Right renal pelvis (tissue), 4 donors: ENCODE data around the gene PRKCB. TPM values are rescaled to one million over a fixed set of nuclear protein-coding genes. Genes with fewer than 3 reads are reported as not detected.
"Not testable (repeated sequence)": the region's sequence is repeated elsewhere in the genome, so short reads cannot be mapped to it uniquely, and the experiment has no call there.

Source experiments
- DNase-seq, 4 donors: peaks; one replicate each; pipeline ENCODE4 v3.0.0-alpha.2; 2013; ENCODE audit warnings: low read depth in 4 of 4, low spot score in 3 of 4, missing footprints in 1 of 4
- polyA plus RNA-seq, 4 donors: library from polyadenylated mRNA; unstranded; fragments of 120-200 nt; gene quantifications; one replicate each; pipeline ENCODE4 v1.2.1, GENCODE V29; 2013; ENCODE audit not compliant: insufficient read length in 4 of 4

Gene PRKCB
- polyA plus RNA-seq, 4 donors: 3.6 to 4.3 (median 4.0) TPM

- DNase-seq: no peak
Observed at GRCh38 chr16:23931199-23931598, 95.4 kb downstream of the PRKCB start.

DNA sequence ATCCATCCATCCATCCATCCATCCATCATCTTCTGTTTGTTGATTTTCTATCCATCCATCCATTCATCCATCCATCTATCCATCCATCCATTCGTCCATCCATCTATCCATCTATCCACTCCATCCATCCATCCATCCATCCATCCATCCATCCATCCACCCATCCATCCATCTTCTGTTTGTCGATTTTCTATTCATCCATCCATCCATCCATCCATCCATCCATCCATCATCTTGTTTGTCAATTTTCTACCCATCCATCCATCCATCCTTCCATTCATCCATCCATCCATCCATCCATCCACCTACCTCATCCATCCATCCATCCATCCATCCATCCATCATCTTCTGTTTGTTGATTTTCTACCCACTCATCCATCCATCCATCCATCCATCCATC lies 97.9 kb downstream of the PRKCB start:
- DNase-seq: not testable (repeated sequence)

DNA sequence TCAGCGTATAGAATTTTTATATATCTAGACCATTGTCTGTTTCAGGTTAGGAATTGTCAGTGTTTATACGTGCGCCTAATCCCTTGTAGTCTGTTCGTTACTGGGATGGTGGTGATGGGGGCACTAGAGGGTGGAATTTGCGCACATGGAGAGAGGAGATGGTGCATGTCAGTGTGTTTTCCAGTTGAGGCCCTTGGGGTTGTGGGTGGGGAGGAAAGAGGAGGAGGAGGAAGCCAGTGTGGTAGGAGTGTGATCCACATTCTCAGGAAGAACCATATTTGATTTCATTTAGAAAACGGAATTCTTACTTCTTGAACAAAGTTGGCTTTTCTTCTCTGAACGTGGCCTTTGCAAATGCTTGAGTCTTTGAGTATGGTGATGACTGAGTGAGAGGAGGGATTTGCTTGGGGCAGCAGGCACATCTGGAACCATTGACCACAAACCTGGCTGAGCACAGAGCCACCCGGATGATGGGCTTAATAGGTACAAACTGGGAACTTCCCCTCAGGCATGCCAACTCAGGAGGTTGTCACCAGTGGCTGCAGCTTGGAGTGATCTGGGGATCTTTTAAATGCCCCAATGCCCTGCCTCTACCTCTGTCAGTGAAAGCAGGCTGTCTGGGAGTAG lies 98.9 kb downstream of the PRKCB start:
- DNase-seq: no peak

DNA sequence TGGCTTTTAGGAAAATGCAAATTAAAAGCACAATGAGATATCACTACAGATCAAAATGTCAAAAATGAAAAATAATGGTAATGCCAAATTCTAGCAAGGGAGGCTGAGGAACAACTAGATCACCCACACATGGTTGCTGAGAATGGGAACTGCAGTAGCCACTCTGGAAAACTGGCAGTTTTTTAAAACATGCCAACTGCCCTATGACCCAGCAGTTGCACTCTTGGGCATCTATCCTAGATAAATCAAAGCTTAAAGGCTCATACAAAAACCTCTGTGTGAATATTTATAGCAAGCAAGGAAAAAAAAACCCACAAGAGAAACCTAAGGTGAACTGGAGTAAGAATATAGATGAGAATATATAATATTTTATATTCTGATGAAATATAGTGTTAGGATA lies 104.3 kb downstream of the PRKCB start:
- no peak for DNase-seq

DNA sequence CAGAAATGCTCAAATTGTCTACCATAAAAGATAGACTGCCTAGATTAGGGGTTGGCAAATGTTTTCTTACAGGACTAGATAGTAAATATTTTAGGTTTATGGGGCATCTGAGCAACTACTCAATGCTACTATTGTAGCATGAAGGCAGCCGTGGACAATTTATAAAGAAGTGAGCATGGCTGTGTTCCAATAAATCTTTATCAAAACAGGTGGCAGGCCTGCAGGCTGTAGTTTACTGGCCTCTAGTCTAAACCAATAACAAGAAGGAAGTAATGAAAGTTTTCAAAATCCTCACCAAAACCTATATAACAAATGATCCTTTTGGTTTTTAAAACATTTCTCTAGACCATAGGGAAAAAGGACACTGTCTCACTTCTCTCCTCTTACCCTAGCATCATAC lies 105.2 kb downstream of the PRKCB start:
- no peak for DNase-seq

GRCh38 chr16:23941963-23942564 lies 106.3 kb downstream of the PRKCB start:
- peak in 1 of 4 donors; percentile 17 for DNase-seq

DNA sequence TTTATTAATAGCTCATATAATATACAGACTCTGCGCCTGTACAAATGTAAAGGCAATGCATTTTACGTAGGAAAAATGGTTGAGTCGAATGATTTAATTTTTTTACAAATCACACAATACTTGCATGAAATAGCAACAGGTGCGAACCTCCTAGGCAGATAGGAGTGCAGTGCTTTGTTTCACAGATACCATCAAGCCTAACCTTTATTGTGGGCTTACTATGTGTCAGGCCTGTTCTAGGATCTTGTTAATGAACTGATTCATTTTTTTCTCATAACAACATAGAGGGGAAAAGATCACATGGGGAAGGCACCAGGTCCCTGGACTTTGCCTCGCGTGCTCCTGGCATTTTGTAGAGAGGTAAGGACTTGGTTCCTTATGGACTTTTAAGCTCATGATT lies 107.8 kb downstream of the PRKCB start:
- no peak for DNase-seq

GRCh38 chr16:23944381-23944780 lies 108.6 kb downstream of the PRKCB start:
- no peak for DNase-seq

GRCh38 chr16:23945243-23945642 lies 109.5 kb downstream of the PRKCB start:
- no peak for DNase-seq

DNA sequence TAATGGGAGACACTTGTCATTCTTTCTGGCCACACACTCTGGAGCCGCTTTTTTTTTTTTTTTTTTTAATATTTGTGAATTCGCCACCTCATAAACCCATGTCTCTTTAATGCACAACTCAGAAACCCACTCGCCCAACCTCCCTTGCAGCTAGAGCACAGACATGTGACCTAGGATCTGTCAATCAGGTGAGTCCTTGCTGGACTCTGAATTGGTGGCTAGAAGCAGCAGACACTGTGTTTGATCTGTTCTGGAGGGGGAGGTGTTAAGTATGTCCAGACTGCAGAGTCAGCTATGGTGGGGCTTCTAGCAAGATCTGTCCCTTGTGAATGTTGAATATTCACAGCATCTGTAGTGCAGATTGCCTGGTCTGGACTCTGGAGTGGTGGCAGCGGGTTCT lies 112.1 kb downstream of the PRKCB start:
- no peak for DNase-seq

DNA sequence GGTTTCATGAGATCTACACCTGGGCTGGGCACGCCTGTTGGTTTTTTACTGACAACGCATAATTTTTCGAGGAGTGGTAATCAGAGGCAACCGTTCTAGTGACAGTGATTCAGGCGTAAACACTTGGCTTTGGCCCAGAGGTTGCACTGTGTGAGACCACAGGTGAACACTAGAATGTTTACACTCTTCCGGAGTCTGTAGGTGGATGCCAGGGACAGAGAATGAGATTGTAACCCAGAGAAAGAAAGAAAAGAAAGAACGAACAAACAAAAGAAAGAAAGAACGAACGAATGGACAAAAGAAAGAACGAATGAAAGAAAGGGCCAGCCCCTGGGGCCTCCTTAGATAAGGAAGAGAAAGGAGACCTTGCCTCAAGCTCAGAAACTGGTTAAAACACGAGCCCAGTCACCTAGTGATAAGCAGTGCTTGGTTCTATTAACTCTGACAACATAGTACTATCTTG lies 113.2 kb downstream of the PRKCB start:
- DNase-seq: no peak

DNA sequence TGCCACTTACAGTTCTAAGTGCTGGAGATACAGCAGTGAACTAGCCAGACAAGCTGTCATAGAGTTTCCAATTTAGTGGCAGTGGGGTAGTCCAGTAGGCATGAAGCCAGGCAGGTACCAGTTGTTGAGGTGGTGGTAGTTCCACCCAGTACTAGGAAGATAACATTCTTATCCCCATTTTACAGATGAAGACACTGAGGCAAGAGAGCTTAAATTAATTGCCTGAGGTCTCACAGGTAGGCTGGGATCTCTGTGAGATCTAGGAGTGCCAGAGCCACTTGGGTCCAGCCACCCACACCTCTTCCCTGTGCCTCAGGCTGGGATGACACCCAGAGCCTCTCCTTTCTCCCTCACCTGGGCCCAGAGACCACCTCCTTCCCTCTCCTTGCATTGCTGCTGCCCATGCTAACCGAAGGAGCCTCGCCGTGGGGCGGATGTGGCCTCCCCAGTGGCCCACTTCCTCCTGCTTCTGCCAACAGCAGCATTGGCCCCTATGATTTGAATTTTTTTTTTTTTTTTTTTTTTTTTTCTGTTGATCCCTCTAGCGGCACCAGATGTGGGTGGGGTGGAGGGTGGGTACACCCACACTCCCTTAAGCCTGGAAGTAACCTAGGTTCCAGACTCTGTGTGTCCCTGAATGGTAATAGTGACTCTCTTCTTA lies 114.0 kb downstream of the PRKCB start:
- DNase-seq: no peak

DNA sequence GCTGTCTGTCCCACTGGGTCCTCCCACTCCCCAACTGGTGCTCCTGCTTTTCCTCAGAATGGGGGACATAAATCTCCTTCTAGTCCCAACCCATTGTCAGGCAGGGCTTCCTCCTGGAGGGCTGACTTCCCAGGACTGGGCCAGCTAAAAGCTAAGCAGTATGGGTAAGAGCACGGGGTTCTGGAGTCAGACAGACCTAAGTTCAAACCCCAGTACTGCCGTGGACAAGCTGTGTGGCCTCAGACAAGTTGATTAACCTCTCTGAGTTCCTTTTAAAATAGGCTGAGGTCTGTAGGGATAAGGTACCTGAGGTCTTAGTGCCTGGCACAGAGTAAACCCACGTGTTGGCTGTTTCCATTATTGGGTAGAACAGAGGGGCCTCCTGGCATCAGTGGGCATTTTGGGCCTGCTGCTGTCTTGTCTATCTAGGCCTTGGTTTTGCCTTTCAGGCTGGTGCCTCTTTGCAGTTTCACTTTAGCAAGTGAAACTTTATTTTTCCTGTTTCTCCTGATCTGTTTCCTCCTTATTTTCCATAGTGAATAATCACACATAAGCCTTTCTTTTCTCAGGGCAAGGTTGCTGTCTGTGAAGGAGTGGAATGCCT lies 114.6 kb downstream of the PRKCB start:
- no peak for DNase-seq

- DNase-seq: no peak
Observed at GRCh38 chr16:23950898-23951297, 115.1 kb downstream of the PRKCB start.

DNA sequence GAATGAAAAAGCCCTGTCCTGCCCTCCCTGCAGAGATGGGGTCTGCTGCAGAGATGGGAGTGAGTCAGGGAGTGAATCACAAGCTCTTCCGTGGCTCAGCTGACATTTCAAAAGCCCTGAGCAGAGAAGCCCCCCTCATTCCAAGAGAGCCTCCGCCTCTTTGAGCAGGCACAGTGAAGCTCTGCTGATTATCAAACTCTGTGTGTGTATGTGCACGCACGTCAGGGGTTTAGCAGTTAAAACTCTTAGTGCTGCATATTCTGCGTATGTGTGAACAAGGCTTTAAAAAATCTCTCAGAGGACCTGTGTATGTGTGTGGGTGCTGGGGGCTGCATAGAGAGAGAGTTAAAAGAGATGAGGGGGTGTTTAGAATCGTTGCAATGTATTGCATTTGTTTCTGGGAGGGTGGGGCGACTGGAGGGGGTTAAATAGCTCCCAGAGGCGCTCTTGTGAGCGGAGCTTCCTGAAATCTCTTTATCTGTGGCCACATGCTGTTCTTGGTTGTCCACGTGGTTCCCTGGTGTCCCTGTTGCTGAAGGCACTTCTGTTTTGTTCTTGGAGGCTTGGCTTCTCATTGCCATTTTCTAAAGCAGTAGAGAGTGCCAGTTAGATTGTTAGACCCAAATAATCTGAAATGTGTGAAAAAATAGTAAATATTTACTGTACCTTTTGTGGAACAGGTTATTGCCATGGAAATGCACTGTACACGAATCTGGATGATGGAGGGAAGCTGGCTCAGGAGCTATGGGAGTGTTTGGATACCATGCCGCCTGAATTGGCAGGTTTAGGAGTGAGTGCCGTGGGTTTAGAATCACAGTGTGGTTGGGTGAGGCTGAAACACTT lies 116.6 kb downstream of the PRKCB start:
- DNase-seq: no peak

DNA sequence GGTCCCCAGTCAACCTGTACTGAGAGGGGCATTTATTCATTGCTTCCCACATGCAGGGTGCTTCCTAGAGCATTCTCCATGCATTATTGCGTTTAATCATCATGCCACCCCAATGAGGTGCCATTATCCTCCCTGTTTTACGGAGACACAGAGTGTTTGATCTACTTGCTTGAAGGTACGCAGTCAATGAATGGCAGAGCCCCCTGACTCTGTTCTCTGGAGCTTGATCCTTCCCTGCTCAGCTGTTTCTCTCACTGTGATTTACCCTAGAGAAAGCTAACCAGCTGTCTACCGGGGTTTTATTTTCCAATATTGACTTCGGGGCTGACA lies 117.2 kb downstream of the PRKCB start:
- DNase-seq: no peak

DNA sequence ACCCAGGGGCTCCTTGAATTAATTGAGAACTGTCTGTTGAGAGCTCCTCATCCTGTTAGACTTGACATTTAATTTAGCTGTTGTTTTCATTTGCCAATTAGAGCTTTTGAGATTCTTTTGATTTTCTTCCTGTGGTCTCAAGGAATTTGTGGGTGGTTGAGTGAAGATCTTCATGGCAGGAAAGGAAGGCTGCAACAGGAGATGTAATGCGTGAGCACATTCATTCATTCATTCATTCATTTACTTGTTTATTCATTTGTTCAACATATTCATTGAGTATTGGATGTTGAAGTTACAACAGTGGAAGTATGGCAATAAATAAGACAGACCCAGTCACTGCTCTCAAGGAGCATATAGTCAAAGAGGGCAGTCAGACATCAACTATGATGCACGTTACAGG lies 117.7 kb downstream of the PRKCB start:
- no peak for DNase-seq

DNA sequence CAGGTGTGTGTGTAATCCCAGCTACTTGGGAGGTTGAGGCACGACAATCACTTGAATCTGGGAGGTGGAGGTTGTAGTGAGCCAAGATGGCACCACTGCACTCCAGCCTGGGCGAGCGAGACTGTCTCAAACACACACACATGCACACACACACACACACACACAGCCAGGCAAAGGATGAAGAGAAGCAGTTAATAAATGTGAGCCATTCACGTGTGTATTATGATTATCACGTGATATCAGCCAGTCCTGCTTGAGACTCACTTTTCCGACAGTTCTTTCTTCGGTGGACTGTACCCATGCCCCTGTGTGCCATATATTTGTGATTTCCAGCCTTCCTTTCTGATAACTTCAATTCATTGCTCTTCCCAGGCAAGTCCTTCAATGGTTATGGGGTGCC lies 119.3 kb downstream of the PRKCB start:
- no peak for DNase-seq

DNA sequence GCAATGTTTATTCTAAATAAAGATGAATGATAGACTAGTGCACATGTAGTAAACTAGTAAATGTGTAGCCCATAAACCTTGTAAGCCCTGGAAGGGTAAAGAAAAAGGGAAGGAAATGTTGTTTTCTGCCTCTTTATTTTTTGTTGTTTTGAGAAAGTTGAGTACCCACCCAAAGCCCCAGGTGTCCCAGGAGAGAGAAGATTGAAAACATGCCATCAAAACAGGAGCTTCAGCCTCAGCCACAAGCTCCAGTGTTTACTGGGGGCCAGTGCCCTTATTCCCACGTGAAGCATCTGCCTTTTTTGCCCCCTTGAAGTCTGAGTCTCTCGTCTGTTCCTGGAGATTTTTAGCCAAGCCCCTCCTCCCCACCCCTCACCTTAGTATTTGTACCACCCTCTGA lies 121.5 kb downstream of the PRKCB start:
- DNase-seq: no peak

- DNase-seq: no peak
Observed at GRCh38 chr16:23959072-23959751, 123.4 kb downstream of the PRKCB start.

GRCh38 chr16:23959752-23960072 lies 123.9 kb downstream of the PRKCB start:
- DNase-seq: no peak
